Mesendoderm (in vitro differentiated cells): Measurements from ENCODE around the gene DUSP18. TPM values are rescaled to one million over a fixed set of nuclear protein-coding genes. Genes with fewer than 3 reads are reported as not detected.
"Not testable (repeated sequence)": the region's sequence is repeated elsewhere in the genome, so short reads cannot be mapped to it uniquely, and the experiment has no call there.

Experiments used
- DNase-seq: peaks from one replicate; pipeline ENCODE4 v3.0.0; 2013
- H2AK5ac ChIP-seq: 2 replicates; pipeline ENCODE4 v1.6.1; 2013; ENCODE audit warnings: low read length, inconsistent platforms
- H2BK120ac ChIP-seq: 2 replicates; pipeline ENCODE4 v1.6.1; 2013; ENCODE audit warnings: low read depth, mild to moderate bottlenecking, low read length, moderate library complexity, mixed read lengths
- H2BK15ac ChIP-seq: replicated peaks from 2 replicates; pipeline ENCODE4 v1.6.1; 2013; ENCODE audit warnings: low read depth, mild to moderate bottlenecking, moderate library complexity
- H2BK5ac ChIP-seq: 2 replicates; pipeline ENCODE4 v1.6.1; 2013; ENCODE audit warnings: low read length, inconsistent platforms
- H3K18ac ChIP-seq: 2 replicates; pipeline ENCODE4 v1.6.1; 2013; ENCODE audit warnings: mild to moderate bottlenecking, low read length, mixed read lengths
- H3K23ac ChIP-seq: one replicate; pipeline ENCODE4 v1.6.1; 2013; ENCODE audit warnings: low read length
- H3K27ac ChIP-seq: 2 replicates; pipeline ENCODE4 v1.5.1; 2013; ENCODE audit warnings: low read depth, mild to moderate bottlenecking, inconsistent platforms, low read length, moderate library complexity
- H3K27me3 ChIP-seq: 2 replicates; pipeline ENCODE4 v1.6.1; 2013; ENCODE audit warnings: low read length, control low read depth, mild to moderate bottlenecking, inconsistent platforms; ENCODE audit not compliant: insufficient read depth, poor library complexity
- H3K36me3 ChIP-seq: 2 replicates; pipeline ENCODE4 v1.6.1; 2013; ENCODE audit warnings: low read length, inconsistent platforms; ENCODE audit not compliant: control insufficient read depth, insufficient read depth
- H3K4ac ChIP-seq: one replicate; pipeline ENCODE4 v1.6.1; 2013; ENCODE audit warnings: low read depth, mild to moderate bottlenecking, low read length, moderate library complexity
- H3K4me1 ChIP-seq: 2 replicates; pipeline ENCODE4 v1.6.1; 2013; ENCODE audit warnings: low read depth, low read length, inconsistent platforms; ENCODE audit not compliant: control insufficient read depth
- H3K4me2 ChIP-seq: 2 replicates; pipeline ENCODE4 v1.6.1; 2013; ENCODE audit warnings: low read length
- H3K4me3 ChIP-seq: 2 replicates; pipeline ENCODE4 v1.5.1; 2013; ENCODE audit warnings: mild to moderate bottlenecking, low read length
- H3K56ac ChIP-seq: one replicate; pipeline ENCODE4 v1.6.1; 2013; ENCODE audit warnings: low read length
- H3K79me1 ChIP-seq: 2 replicates; pipeline ENCODE4 v1.6.1; 2013; ENCODE audit warnings: low read length, inconsistent platforms
- H3K79me2 ChIP-seq: 2 replicates; pipeline ENCODE4 v1.6.1; 2013; ENCODE audit warnings: mild to moderate bottlenecking, low read length; ENCODE audit not compliant: control insufficient read depth, insufficient read depth
- H3K9ac ChIP-seq: 2 replicates; pipeline ENCODE4 v1.6.1; 2013; ENCODE audit warnings: low read length, inconsistent platforms
- H4K5ac ChIP-seq: one replicate; pipeline ENCODE4 v1.6.1; 2013; ENCODE audit warnings: low read length
- H4K8ac ChIP-seq: one replicate; pipeline ENCODE4 v1.6.1; 2013; ENCODE audit warnings: low read depth, mild to moderate bottlenecking, control low read depth, low read length, moderate library complexity
- WGBS: extraction: QIAGEN DNeasy Blood & Tissue Kit; methylation state at CpG from one replicate; pipeline ENCODE4 v1.1.7; 2013; ENCODE audit warnings: low lambda C conversion rate, missing lambda C conversion rate; ENCODE audit not compliant: insufficient coverage; ENCODE audit errors: extremely low coverage; 5-methylcytosine and 5-hydroxymethylcytosine counted together
- polyA plus RNA-seq, 2 experiments: library from polyadenylated mRNA; stranded (reverse); fragments of 200-250 nt; gene quantifications; one replicate each; pipeline ENCODE4 v1.2.3, GENCODE V29; 2013

The DUSP18 gene
- 1.4 TPM for polyA plus RNA-seq (2013, experiment 1 of 2)
- 1.4 TPM for polyA plus RNA-seq (2013, experiment 2 of 2)

GRCh38 chr22:30667494-30668385, at the start of gene DUSP18:
TSS of gene DUSP18 (minus strand) at chr22:30667875. CDS start at chr22:30664003, 3,872 bp downstream.
- no CpG with 5 or more reads among the region's 77 CpGs for WGBS
- Histone ChIP-seq H3K9ac (peak within 1 kb of the TSS; percentile 89), H4K8ac (no peak within 1 kb of the TSS), H3K79me2 (no peaks in the 10 kb centered on the region), H3K79me1 (no peaks in the 10 kb centered on the region), H2AK5ac (no peak within 1 kb of the TSS), H4K5ac (no peak within 1 kb of the TSS), H3K23ac (peak within 1 kb of the TSS; percentile 66), H2BK5ac (no peak within 1 kb of the TSS), H3K36me3 (no peaks in the 10 kb centered on the region), H2BK120ac (no peak within 1 kb of the TSS), H3K56ac (peak within 1 kb of the TSS; percentile 95), H3K27me3 (no peaks in the 10 kb centered on the region), H3K27ac (no peak within 1 kb of the TSS), H3K4me3 (peak within 1 kb of the TSS; percentile 82), H3K4ac (no peak within 1 kb of the TSS), H3K4me1 (no peaks in the 10 kb centered on the region), H2BK15ac (no peak within 1 kb of the TSS), H3K4me2 (peak within 1 kb of the TSS; percentile 89), H3K18ac (no peak within 1 kb of the TSS)
- DNase-seq: peak; percentile 96

- no CpG with 5 or more reads among the region's 2 CpGs for WGBS
- H2BK120ac ChIP-seq: no peak overlapping the region
- H4K8ac ChIP-seq: no peak overlapping the region
Observed at GRCh38 chr22:30714062-30714461, 46.4 kb upstream of the DUSP18 start.

GRCh38 chr22:30712094-30712493, 44.4 kb upstream of the DUSP18 start:
- no peak overlapping the region for H2BK5ac ChIP-seq
- no peak overlapping the region for H2BK15ac ChIP-seq
- no peaks in the 10 kb centered on the region for H3K4me1 ChIP-seq
- no peaks in the 10 kb centered on the region for H3K36me3 ChIP-seq
- no peak overlapping the region for H3K27ac ChIP-seq
- H3K56ac ChIP-seq: no peak overlapping the region
- H4K8ac ChIP-seq: no peak overlapping the region
- H3K79me2 ChIP-seq: no peaks in the 10 kb centered on the region
- H3K18ac ChIP-seq: no peak overlapping the region
- no peak overlapping the region for H3K4ac ChIP-seq
- no peak overlapping the region for H2AK5ac ChIP-seq
- no peak for DNase-seq
- H3K79me1 ChIP-seq: no peaks in the 10 kb centered on the region
- WGBS: no CpG with 5 or more reads among the region's 1 CpG
- no peaks in the 10 kb centered on the region for H3K27me3 ChIP-seq
- H3K4me3 ChIP-seq: no peak overlapping the region
- no peak overlapping the region for H3K4me2 ChIP-seq
- no peak overlapping the region for H3K23ac ChIP-seq
- H4K5ac ChIP-seq: no peak overlapping the region
- H3K9ac ChIP-seq: no peak overlapping the region
- H2BK120ac ChIP-seq: no peak overlapping the region

More at GRCh38 chr22:30714062-30714461, 46.4 kb upstream of the DUSP18 start:
- H3K56ac ChIP-seq: no peak overlapping the region
- no peaks in the 10 kb centered on the region for H3K79me1 ChIP-seq
- H2BK5ac ChIP-seq: no peak overlapping the region
- H3K79me2 ChIP-seq: no peaks in the 10 kb centered on the region
- H3K4me3 ChIP-seq: no peak overlapping the region
- H3K18ac ChIP-seq: no peak overlapping the region
- no peak overlapping the region for H2AK5ac ChIP-seq
- H3K36me3 ChIP-seq: no peaks in the 10 kb centered on the region
- no peak for DNase-seq
- no peaks in the 10 kb centered on the region for H3K4me1 ChIP-seq
- H3K23ac ChIP-seq: no peak overlapping the region
- no peak overlapping the region for H3K9ac ChIP-seq
- H4K5ac ChIP-seq: no peak overlapping the region
- no peak overlapping the region for H3K4ac ChIP-seq
- H3K27me3 ChIP-seq: no peaks in the 10 kb centered on the region
- no peak overlapping the region for H3K27ac ChIP-seq
- no peak overlapping the region for H2BK15ac ChIP-seq
- H3K4me2 ChIP-seq: no peak overlapping the region

- H3K4me3 ChIP-seq, H3K27ac ChIP-seq, H3K79me2 ChIP-seq, H3K56ac ChIP-seq, H2BK15ac ChIP-seq, H2BK5ac ChIP-seq, H3K9ac ChIP-seq, H2AK5ac ChIP-seq, H3K18ac ChIP-seq, H3K4ac ChIP-seq, H3K23ac ChIP-seq, H4K8ac ChIP-seq, DNase-seq, H3K4me1 ChIP-seq, H4K5ac ChIP-seq, H3K27me3 ChIP-seq, H3K36me3 ChIP-seq, H3K79me1 ChIP-seq, H2BK120ac ChIP-seq, H3K4me2 ChIP-seq: not testable (repeated sequence)
- WGBS: no CpG with 5 or more reads among the region's 6 CpGs
Observed at GRCh38 chr22:30709980-30710379, 42.3 kb upstream of the DUSP18 start.

- H2BK5ac ChIP-seq: no peak overlapping the region
- H3K36me3 ChIP-seq: no peaks in the 10 kb centered on the region
- no peak overlapping the region for H4K8ac ChIP-seq
- no peak overlapping the region for H3K4ac ChIP-seq
- no CpG with 5 or more reads among the region's 11 CpGs for WGBS
- H3K56ac ChIP-seq: no peak overlapping the region
- H2BK15ac ChIP-seq: no peak overlapping the region
- no peak overlapping the region for H4K5ac ChIP-seq
- no peaks in the 10 kb centered on the region for H3K79me1 ChIP-seq
- H2AK5ac ChIP-seq: no peak overlapping the region
- H3K18ac ChIP-seq: no peak overlapping the region
- H3K27ac ChIP-seq: no peak overlapping the region
- H2BK120ac ChIP-seq: no peak overlapping the region
- H3K4me3 ChIP-seq: no peak overlapping the region
- no peaks in the 10 kb centered on the region for H3K79me2 ChIP-seq
- DNase-seq: peak; percentile 84
- no peak overlapping the region for H3K9ac ChIP-seq
- H3K27me3 ChIP-seq: no peaks in the 10 kb centered on the region
- H3K23ac ChIP-seq: no peak overlapping the region
- no peak overlapping the region for H3K4me2 ChIP-seq
- H3K4me1 ChIP-seq: peaks cover 9% of the 10 kb centered on the region
Observed at GRCh38 chr22:30705710-30706651, 38.3 kb upstream of the DUSP18 start.
